ENCODE measurements around the gene MEGF11.

Gene MEGF11

DNA sequence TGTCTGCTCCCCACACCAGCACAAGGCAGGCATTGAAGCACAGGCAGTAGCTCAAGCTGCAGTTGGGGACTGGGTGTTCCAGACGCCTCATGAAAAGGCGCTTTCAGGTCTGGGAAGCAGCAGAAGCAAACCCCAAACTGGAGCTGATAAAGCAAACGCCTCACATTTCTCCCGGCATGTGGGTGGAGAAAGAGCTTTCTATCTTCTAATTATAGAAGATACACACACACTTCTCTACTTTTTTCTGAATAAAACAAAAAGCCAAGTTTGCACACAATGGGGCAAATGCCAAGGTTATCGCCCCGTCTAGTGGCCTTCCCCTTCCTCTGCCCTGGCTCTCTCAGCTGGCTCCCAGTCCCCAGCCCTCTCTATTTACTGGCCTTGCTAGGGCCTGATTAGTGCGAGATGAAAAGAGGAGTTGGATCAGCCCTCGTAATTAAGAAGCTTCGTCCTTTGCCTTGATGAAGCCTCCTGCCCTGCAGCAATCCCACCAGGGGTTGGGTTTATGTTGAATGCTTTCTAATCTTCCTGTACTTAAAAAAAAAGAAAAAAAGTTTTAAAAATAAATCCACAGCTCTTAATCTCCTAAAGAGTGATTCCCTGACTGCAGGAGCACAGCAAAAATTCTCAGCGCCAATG lies 120.2 kb downstream of the MEGF11 start:
- Histone ChIP-seq H3K79me2 (ENCODE audit: insufficient read depth, low read length) (no peaks in the 10 kb centered on the region), H3K9ac (ENCODE audit: low read length) (no peak overlapping the region), H3K4me2 (ENCODE audit: low read depth, low read length, poor library complexity, severe bottlenecking) (no peak overlapping the region), H3K4me3 (ENCODE audit: insufficient read depth, low read length, poor library complexity, severe bottlenecking) (no peak overlapping the region), H3K9me3 (ENCODE audit: insufficient read depth, low read length) (no peaks in the 10 kb centered on the region), H2AFZ (ENCODE audit: low read depth, low read length, severe bottlenecking) (no peak overlapping the region), H3K9me2 (replicated peaks; ENCODE audit: insufficient read depth, low read length) (no peaks in the 10 kb centered on the region), H4K20me1 (ENCODE audit: low read depth, low read length) (no peaks in the 10 kb centered on the region), H3K27me3 (ENCODE audit: low read length) (no peaks in the 10 kb centered on the region), H3K36me3 (ENCODE audit: low read length) (no peaks in the 10 kb centered on the region), H3F3A (ENCODE audit: insufficient read depth) (peaks cover 21% of the 10 kb centered on the region), H3K27ac (ENCODE audit: low read depth, low read length) (no peak overlapping the region)
- TF ChIP-seq, protein P1, sequence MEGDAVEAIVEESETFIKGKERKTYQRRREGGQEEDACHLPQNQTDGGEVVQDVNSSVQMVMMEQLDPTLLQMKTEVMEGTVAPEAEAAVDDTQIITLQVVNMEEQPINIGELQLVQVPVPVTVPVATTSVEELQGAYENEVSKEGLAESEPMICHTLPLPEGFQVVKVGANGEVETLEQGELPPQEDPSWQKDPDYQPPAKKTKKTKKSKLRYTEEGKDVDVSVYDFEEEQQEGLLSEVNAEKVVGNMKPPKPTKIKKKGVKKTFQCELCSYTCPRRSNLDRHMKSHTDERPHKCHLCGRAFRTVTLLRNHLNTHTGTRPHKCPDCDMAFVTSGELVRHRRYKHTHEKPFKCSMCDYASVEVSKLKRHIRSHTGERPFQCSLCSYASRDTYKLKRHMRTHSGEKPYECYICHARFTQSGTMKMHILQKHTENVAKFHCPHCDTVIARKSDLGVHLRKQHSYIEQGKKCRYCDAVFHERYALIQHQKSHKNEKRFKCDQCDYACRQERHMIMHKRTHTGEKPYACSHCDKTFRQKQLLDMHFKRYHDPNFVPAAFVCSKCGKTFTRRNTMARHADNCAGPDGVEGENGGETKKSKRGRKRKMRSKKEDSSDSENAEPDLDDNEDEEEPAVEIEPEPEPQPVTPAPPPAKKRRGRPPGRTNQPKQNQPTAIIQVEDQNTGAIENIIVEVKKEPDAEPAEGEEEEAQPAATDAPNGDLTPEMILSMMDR (IDR thresholded peaks at IDR 0.05; ENCODE audit: insufficient read depth, low read length, poor library complexity, severe bottlenecking): no peak
- TF ChIP-seq EZH2phosphoT487 (conservative IDR thresholded peaks at IDR 0.05; ENCODE audit: low read length): no peak

DNA sequence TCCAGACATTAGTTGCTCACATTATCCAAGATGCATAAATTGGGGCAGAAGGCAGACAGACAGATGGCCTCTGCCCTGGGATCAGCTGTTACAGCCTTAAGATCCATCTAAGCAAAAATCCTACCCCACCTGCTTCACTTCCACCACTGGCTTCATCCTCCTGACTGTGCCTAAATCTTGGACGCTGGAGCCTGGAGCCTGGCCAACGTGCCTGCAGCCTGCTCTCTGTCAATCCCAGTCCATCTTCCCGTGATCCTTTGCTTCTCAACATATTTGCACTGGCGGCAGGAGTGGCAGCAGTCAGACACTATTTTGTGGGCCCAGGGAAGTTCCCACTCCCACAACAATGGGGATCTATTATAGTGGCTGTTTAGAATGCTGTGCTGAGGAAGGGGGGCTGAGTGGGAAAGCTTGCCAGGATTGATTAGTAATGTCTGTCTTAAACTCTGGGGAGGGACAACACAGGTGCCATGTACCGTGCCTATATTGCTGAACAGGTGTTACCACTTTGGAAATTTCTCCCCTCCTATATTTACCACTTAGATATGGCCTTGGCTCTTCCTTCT lies 121.2 kb downstream of the MEGF11 start:
- Histone ChIP-seq H3K9me3 (ENCODE audit: insufficient read depth, low read length) (no peaks in the 10 kb centered on the region), H4K20me1 (ENCODE audit: low read depth, low read length) (no peaks in the 10 kb centered on the region), H3K9me2 (replicated peaks; ENCODE audit: insufficient read depth, low read length) (no peaks in the 10 kb centered on the region), H3K4me3 (ENCODE audit: insufficient read depth, low read length, poor library complexity, severe bottlenecking) (no peak overlapping the region), H3K27me3 (ENCODE audit: low read length) (no peaks in the 10 kb centered on the region), H3K36me3 (ENCODE audit: low read length) (no peaks in the 10 kb centered on the region), H3K79me2 (ENCODE audit: insufficient read depth, low read length) (no peaks in the 10 kb centered on the region), H3F3A (ENCODE audit: insufficient read depth) (peaks cover 11% of the 10 kb centered on the region), H3K27ac (ENCODE audit: low read depth, low read length) (no peak overlapping the region), H3K9ac (ENCODE audit: low read length) (no peak overlapping the region), H2AFZ (ENCODE audit: low read depth, low read length, severe bottlenecking) (no peak overlapping the region), H3K4me2 (ENCODE audit: low read depth, low read length, poor library complexity, severe bottlenecking) (no peak overlapping the region)
- TF ChIP-seq, protein P1 (IDR thresholded peaks at IDR 0.05; ENCODE audit: insufficient read depth, low read length, poor library complexity, severe bottlenecking): no peak
- no peak for TF ChIP-seq EZH2phosphoT487 (conservative IDR thresholded peaks at IDR 0.05; ENCODE audit: low read length)

DNA sequence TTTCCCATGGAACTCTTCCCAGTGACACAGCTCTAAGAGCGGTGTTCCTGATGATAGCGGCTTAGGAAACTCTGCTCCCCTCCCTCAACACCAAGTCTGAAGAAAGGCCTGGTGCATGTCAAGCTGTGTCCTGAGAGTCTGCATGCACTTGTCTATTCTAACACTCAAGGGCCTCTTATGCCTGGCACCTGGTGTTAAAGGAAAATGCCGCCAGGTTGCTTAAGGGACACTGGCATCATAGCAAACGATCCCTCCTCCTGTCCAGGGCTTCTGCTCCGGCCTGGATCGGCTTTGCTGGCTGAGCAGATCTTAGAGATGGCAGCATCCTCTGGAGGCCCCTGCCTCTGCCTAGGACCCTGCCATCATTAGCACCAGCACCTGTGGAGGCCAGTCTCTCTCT lies 121.7 kb downstream of the MEGF11 start:
- Histone ChIP-seq H3K27me3 (ENCODE audit: low read length) (no peaks in the 10 kb centered on the region), H2AFZ (ENCODE audit: low read depth, low read length, severe bottlenecking) (no peak overlapping the region)
- no peak for TF ChIP-seq EZH2phosphoT487 (conservative IDR thresholded peaks at IDR 0.05; ENCODE audit: low read length)
- TF ChIP-seq, protein P1 (IDR thresholded peaks at IDR 0.05; ENCODE audit: insufficient read depth, low read length, poor library complexity, severe bottlenecking): no peak

More for the DNA sequence above, 121.7 kb downstream of the MEGF11 start:
- no peak overlapping the region for H3K9ac ChIP-seq (ENCODE audit: low read length)
- no peaks in the 10 kb centered on the region for H4K20me1 ChIP-seq (ENCODE audit: low read depth, low read length)
- peaks cover 6% of the 10 kb centered on the region for H3F3A ChIP-seq (ENCODE audit: insufficient read depth)
- H3K4me2 ChIP-seq (ENCODE audit: low read depth, low read length, poor library complexity, severe bottlenecking): no peak overlapping the region
- no peaks in the 10 kb centered on the region for H3K9me3 ChIP-seq (ENCODE audit: insufficient read depth, low read length)
- H3K4me3 ChIP-seq (ENCODE audit: insufficient read depth, low read length, poor library complexity, severe bottlenecking): no peak overlapping the region
- no peak overlapping the region for H3K27ac ChIP-seq (ENCODE audit: low read depth, low read length)
- H3K79me2 ChIP-seq (ENCODE audit: insufficient read depth, low read length): no peaks in the 10 kb centered on the region
- no peaks in the 10 kb centered on the region for H3K9me2 ChIP-seq (replicated peaks; ENCODE audit: insufficient read depth, low read length)
- no peaks in the 10 kb centered on the region for H3K36me3 ChIP-seq (ENCODE audit: low read length)
